Activated T-helper 1 cell treated with Interleukin-2 at 50 U/mL for 16 hours (primary cell): Measurements from ENCODE around the gene SIVA1.
"Not testable (repeated sequence)": the region's sequence is repeated elsewhere in the genome, so short reads cannot be mapped to it uniquely, and the experiment has no call there.

Experiments
- DNase-seq: peaks from one replicate; pipeline ENCODE4 v3.0.0-alpha.2; 2020; ENCODE audit warnings: low read depth

The SIVA1 gene

GRCh38 chr14:104734991-104735779 lies 17.8 kb upstream of the SIVA1 start:
- no peak for DNase-seq

- no peak for DNase-seq
These were observed 16.9 kb upstream of the SIVA1 start for GRCh38 chr14:104735830-104736642.

GRCh38 chr14:104738375-104739019 lies 14.4 kb upstream of the SIVA1 start:
- no peak for DNase-seq

GRCh38 chr14:104739026-104739425 lies 13.9 kb upstream of the SIVA1 start:
- DNase-seq, result no peak

GRCh38 chr14:104739546-104740516 lies 13.1 kb upstream of the SIVA1 start:
- DNase-seq, result no peak

- no peak for DNase-seq
These were observed 11.7 kb upstream of the SIVA1 start for GRCh38 chr14:104741108-104741802.

GRCh38 chr14:104741803-104742251 lies 11.1 kb upstream of the SIVA1 start:
- no peak for DNase-seq

- no peak for DNase-seq
These were observed 10.1 kb upstream of the SIVA1 start for GRCh38 chr14:104742586-104743455.

GRCh38 chr14:104743461-104744380 lies 9.2 kb upstream of the SIVA1 start:
- DNase-seq, result no peak

GRCh38 chr14:104744484-104744883 lies 8.5 kb upstream of the SIVA1 start:
- DNase-seq, result no peak

- no peak for DNase-seq
These were observed 7.5 kb upstream of the SIVA1 start for GRCh38 chr14:104745431-104745830.

- no peak for DNase-seq
These were observed 6.8 kb upstream of the SIVA1 start for GRCh38 chr14:104746071-104746545.

- no peak for DNase-seq
These were observed 5.9 kb upstream of the SIVA1 start for GRCh38 chr14:104746934-104747481.

- DNase-seq, result no peak
These were observed 5.1 kb upstream of the SIVA1 start for GRCh38 chr14:104747876-104748275.

- DNase-seq, result no peak
These were observed 3.8 kb upstream of the SIVA1 start for GRCh38 chr14:104749111-104749649.

- no peak for DNase-seq
These were observed 2.7 kb upstream of the SIVA1 start for GRCh38 chr14:104750056-104750752.

- DNase-seq, result not testable (repeated sequence)
These were observed 2.2 kb upstream of the SIVA1 start for GRCh38 chr14:104750753-104751057.
